Endodermal cell (in vitro differentiated cells): ENCODE results near the gene SERPINA3. TPM values are rescaled to one million over a fixed set of nuclear protein-coding genes. Genes with fewer than 3 reads are reported as not detected.

Experiments used
- DNase-seq: peaks from one replicate; pipeline ENCODE4 v3.0.0-alpha.2; 2017
- H3K27ac ChIP-seq: 2 replicates; pipeline ENCODE4 v1.5.1; 2013; ENCODE audit warnings: mild to moderate bottlenecking, low read depth, low read length, moderate library complexity
- H3K27me3 ChIP-seq: 2 replicates; pipeline ENCODE4 v1.6.1; 2013; ENCODE audit warnings: mild to moderate bottlenecking, low read length, moderate library complexity; ENCODE audit not compliant: insufficient read depth, control insufficient read depth, poor library complexity, severe bottlenecking
- H3K36me3 ChIP-seq: 2 replicates; pipeline ENCODE4 v1.7.0; 2013; ENCODE audit warnings: mild to moderate bottlenecking, low read length, moderate library complexity; ENCODE audit not compliant: control insufficient read depth, insufficient read depth
- H3K4me1 ChIP-seq: one replicate; pipeline ENCODE4 v1.7.0; 2013; ENCODE audit warnings: low read length; ENCODE audit not compliant: control insufficient read depth, insufficient read depth
- H3K4me3 ChIP-seq: 2 replicates; pipeline ENCODE4 v1.5.1; 2013; ENCODE audit warnings: mild to moderate bottlenecking, low read length, moderate library complexity
- H3K9ac ChIP-seq: 2 replicates; pipeline ENCODE4 v1.6.1; 2013; ENCODE audit warnings: mild to moderate bottlenecking, low read length, moderate library complexity; ENCODE audit not compliant: poor library complexity, severe bottlenecking; ENCODE audit errors: extremely low read depth
- H3K9me3 ChIP-seq: 2 replicates; pipeline ENCODE4 v1.6.1; 2013; ENCODE audit warnings: mild to moderate bottlenecking, low read length, moderate library complexity; ENCODE audit not compliant: control insufficient read depth
- H3K27ac Mint-ChIP-seq: 2 replicates; pipeline ENCODE4 v1.8.0; 2020; ENCODE audit warnings: mixed read lengths
- H3K27me3 Mint-ChIP-seq: 2 replicates; pipeline ENCODE4 v1.8.0; 2021; ENCODE audit warnings: mild to moderate bottlenecking, mixed read lengths; ENCODE audit not compliant: insufficient read depth
- H3K36me3 Mint-ChIP-seq: 2 replicates; pipeline ENCODE4 v1.8.0; 2020; ENCODE audit warnings: low read depth, mixed read lengths
- H3K4me1 Mint-ChIP-seq: 2 replicates; pipeline ENCODE4 v1.8.0; 2020; ENCODE audit warnings: mixed read lengths
- H3K4me3 Mint-ChIP-seq: 2 replicates; pipeline ENCODE4 v1.8.0; 2020; ENCODE audit warnings: mild to moderate bottlenecking, moderate library complexity, mixed read lengths
- H3K9me3 Mint-ChIP-seq: 2 replicates; pipeline ENCODE4 v1.8.0; 2020; ENCODE audit warnings: mild to moderate bottlenecking, mixed read lengths
- CTCF ChIP-seq: fragments of 200-600 bp; sonication (generic); conservative IDR thresholded peaks from 2 replicates; pipeline ENCODE4 v1.5.0; 2021; ENCODE audit warnings: antibody characterized with exemption, mild to moderate bottlenecking
- WGBS, 2 experiments: methylation state at CpG; one replicate each; pipeline versions ENCODE4 v1.1.5 to v1.1.7; 2013; ENCODE audit warnings: missing lambda C conversion rate in 2 of 2, mixed read lengths in 1 of 2; ENCODE audit not compliant: insufficient coverage in 1 of 2, insufficient read length in 1 of 2; 5-methylcytosine and 5-hydroxymethylcytosine counted together
- total RNA-seq, 2 donors: library from RNA; stranded (reverse); fragmentation: NEBNext Ultra II Directional in 1 of 2; extraction: Animal tissue kit (Norgen Biotek cat#: 25700) in 1 of 2; gene quantifications; 2 replicates in 1 of 2; 3 replicates in 1 of 2; pipeline ENCODE4 v1.2.1, GENCODE V29; 2021

Gene SERPINA3
- total RNA-seq, 2 donors from 2014 or later: 0.27 TPM; not detected in 1

DNA sequence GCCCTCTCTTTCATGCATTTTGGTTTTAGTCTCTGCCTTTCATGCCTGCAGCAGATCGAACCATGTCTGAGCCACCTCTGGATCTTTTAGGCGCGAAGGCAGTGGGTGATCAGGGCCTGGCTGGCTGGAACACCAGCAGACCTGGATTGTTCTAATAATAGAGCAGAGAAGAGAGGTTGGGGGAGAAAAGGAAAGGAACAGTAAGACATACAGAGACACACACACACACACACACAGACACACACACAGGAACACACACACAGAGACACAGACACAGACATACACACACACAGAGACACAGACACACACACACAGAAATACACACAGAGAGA is 38.2 kb downstream of the SERPINA3 start:
- H3K9me3 ChIP-seq: no peaks in the 10 kb centered on the region
- Mint-ChIP-seq H3K4me1 (no peaks in the 10 kb centered on the region), H3K27ac (no peak overlapping the region), H3K27me3 (peaks cover 2% of the 10 kb centered on the region), H3K9me3 (peaks cover 11% of the 10 kb centered on the region), H3K36me3 (no peaks in the 10 kb centered on the region), H3K4me3 (no peak overlapping the region)
- H3K27me3 ChIP-seq: no peaks in the 10 kb centered on the region
- no peak overlapping the region for H3K27ac ChIP-seq
- no peak overlapping the region for H3K4me3 ChIP-seq
- TF ChIP-seq CTCF: no peak
- no peaks in the 10 kb centered on the region for H3K4me1 ChIP-seq
- H3K9ac ChIP-seq: no peak overlapping the region
- WGBS, 2 experiments: 96% methylated on average over 3 of the region's 3 CpGs; no CpG with 5 or more reads in 1 of the 2 experiments
- H3K36me3 ChIP-seq: no peaks in the 10 kb centered on the region
- DNase-seq: no peak

GRCh38 chr14:94650806-94651805 is 38.9 kb downstream of the SERPINA3 start:
- no peaks in the 10 kb centered on the region for H3K9me3 ChIP-seq
- Mint-ChIP-seq H3K27ac (no peak overlapping the region), H3K36me3 (no peaks in the 10 kb centered on the region), H3K4me3 (no peak overlapping the region), H3K27me3 (peaks cover 2% of the 10 kb centered on the region), H3K4me1 (no peaks in the 10 kb centered on the region), H3K9me3 (peaks cover 13% of the 10 kb centered on the region)
- DNase-seq: no peak
- no peaks in the 10 kb centered on the region for H3K4me1 ChIP-seq
- H3K27ac ChIP-seq: no peak overlapping the region
- H3K27me3 ChIP-seq: no peaks in the 10 kb centered on the region
- H3K4me3 ChIP-seq: no peak overlapping the region
- no peak overlapping the region for H3K9ac ChIP-seq
- no peak for TF ChIP-seq CTCF
- H3K36me3 ChIP-seq: no peaks in the 10 kb centered on the region
- WGBS, 2 experiments: 93% methylated on average over 3 to 9 of the region's 9 CpGs

GRCh38 chr14:94653321-94653720 is 41.1 kb downstream of the SERPINA3 start:
- peaks cover under 1% of the 10 kb centered on the region for H3K27me3 Mint-ChIP-seq
- H3K27me3 ChIP-seq: no peaks in the 10 kb centered on the region
- 89 to 94% methylated on average over 2 to 5 of the region's 5 CpGs for WGBS, 2 experiments
- H3K9me3 ChIP-seq: no peaks in the 10 kb centered on the region
- DNase-seq: no peak
- H3K4me3 Mint-ChIP-seq: no peak overlapping the region
- H3K36me3 ChIP-seq: no peaks in the 10 kb centered on the region
- no peak overlapping the region for H3K4me3 ChIP-seq
- no peak overlapping the region for H3K27ac Mint-ChIP-seq
- no peak for TF ChIP-seq CTCF
- peaks cover 13% of the 10 kb centered on the region for H3K9me3 Mint-ChIP-seq
- H3K27ac ChIP-seq: no peak overlapping the region
- H3K4me1 Mint-ChIP-seq: no peaks in the 10 kb centered on the region
- H3K36me3 Mint-ChIP-seq: no peaks in the 10 kb centered on the region
- no peaks in the 10 kb centered on the region for H3K4me1 ChIP-seq
- no peak overlapping the region for H3K9ac ChIP-seq
